H1 (cell line): Measurements from ENCODE around the gene CCDC7. TPM values are rescaled to one million over a fixed set of nuclear protein-coding genes. Genes with fewer than 3 reads are reported as not detected.

Experiments used
- CTCF ChIA-PET: fragments of 300-600 bp; sonication (Branson Sonifier 250); formaldehyde crosslinking; loops from one replicate; lab custom pipeline; 2021; ENCODE audit not compliant: partially characterized antibody; lab: Charles Lee
- POLR2A ChIA-PET: fragments of 300-600 bp; sonication (Branson Sonifier 250); formaldehyde crosslinking; loops from one replicate; lab custom pipeline; 2021; ENCODE audit warnings: inconsistent platforms; ENCODE audit not compliant: partially characterized antibody; lab: Charles Lee
- DNase-seq, 2 experiments: peaks; one replicate each; pipeline versions ENCODE4 v3.0.0 to v3.0.0-alpha.2; 2010 to 2022; ENCODE audit warnings: low spot score in 2 of 2, low read depth in 1 of 2, mixed read lengths in 1 of 2
- FAIRE-seq: peaks from 2 replicates; lab custom pipeline; 2011; peaks lifted over from hg19 to GRCh38; lab: Jason Lieb, UNC
- H2AFZ ChIP-seq: 2 replicates; pipeline ENCODE4 v1.8.1; 2012; ENCODE audit warnings: low read length, inconsistent platforms
- H2AK5ac ChIP-seq: 2 replicates; pipeline ENCODE4 v1.6.1; 2013; ENCODE audit warnings: low read depth, low read length
- H2BK120ac ChIP-seq: replicated peaks from 2 replicates; pipeline ENCODE3; 2013; ENCODE audit warnings: low read depth, low read length, inconsistent platforms
- H2BK12ac ChIP-seq: 2 replicates; pipeline ENCODE4 v1.6.1; 2013; ENCODE audit warnings: low read depth, low read length
- H2BK15ac ChIP-seq: 2 replicates; pipeline ENCODE4 v1.6.1; 2013; ENCODE audit warnings: low read length
- H2BK20ac ChIP-seq: 2 replicates; pipeline ENCODE4 v1.6.1; 2013; ENCODE audit warnings: low read length
- H2BK5ac ChIP-seq: 2 replicates; pipeline ENCODE4 v1.6.1; 2013; ENCODE audit warnings: low read depth, low read length
- H3K14ac ChIP-seq: 2 replicates; pipeline ENCODE4 v1.6.1; 2013; ENCODE audit warnings: inconsistent platforms; ENCODE audit not compliant: insufficient read length
- H3K18ac ChIP-seq: 2 replicates; pipeline ENCODE4 v1.6.1; 2013; ENCODE audit warnings: low read length; ENCODE audit errors: extremely low read depth
- H3K23ac ChIP-seq: 2 replicates; pipeline ENCODE4 v1.6.1; 2013; ENCODE audit warnings: inconsistent platforms; ENCODE audit not compliant: insufficient read length
- H3K23me2 ChIP-seq: 2 replicates; pipeline ENCODE4 v1.6.1; 2013; ENCODE audit warnings: low read depth, low read length
- H3K27ac ChIP-seq: 2 replicates; pipeline ENCODE4 v1.6.1; 2011; ENCODE audit warnings: low read depth, low read length, inconsistent platforms
- H3K27me3 ChIP-seq, 4 experiments: replicated peaks in 1 of 4; 1 replicate in 1 of 4; 2 replicates in 3 of 4; pipeline versions ENCODE4 v1.6.1 to v1.8.1; 2011 to 2013; ENCODE audit warnings: low read length in 3 of 4, mild to moderate bottlenecking in 3 of 4, inconsistent platforms in 2 of 4, mixed read lengths in 2 of 4, moderate library complexity in 1 of 4; ENCODE audit not compliant: control insufficient read depth in 3 of 4, insufficient read depth in 3 of 4; ENCODE audit errors: extremely low read depth in 1 of 4
- H3K36me3 ChIP-seq, 4 experiments: 2 replicates each; pipeline versions ENCODE4 v1.6.1 to v1.8.1; 2011 to 2013; ENCODE audit warnings: mild to moderate bottlenecking in 4 of 4, low read length in 3 of 4, moderate library complexity in 2 of 4, control low read depth in 1 of 4, inconsistent platforms in 1 of 4; ENCODE audit not compliant: insufficient read depth in 4 of 4, control insufficient read depth in 2 of 4
- H3K4ac ChIP-seq: replicated peaks from 2 replicates; pipeline ENCODE3; 2013; ENCODE audit warnings: low read length, low read depth, mixed read lengths, inconsistent platforms; ENCODE audit not compliant: insufficient read length
- H3K4me1 ChIP-seq, 4 experiments: replicated peaks in 1 of 4; 1 replicate in 1 of 4; 2 replicates in 3 of 4; pipeline versions ENCODE4 v1.6.1 to v1.8.1; 2011 to 2013; ENCODE audit warnings: low read length in 3 of 4, inconsistent platforms in 2 of 4, mixed read lengths in 1 of 4; ENCODE audit not compliant: insufficient read depth in 4 of 4, control insufficient read depth in 3 of 4
- H3K4me2 ChIP-seq, 2 experiments: 2 replicates each; pipeline versions ENCODE4 v1.6.1 to v1.8.1; 2011 to 2013; ENCODE audit warnings: low read depth in 2 of 2, low read length in 2 of 2, control low read depth in 1 of 2, inconsistent platforms in 1 of 2, mild to moderate bottlenecking in 1 of 2; ENCODE audit not compliant: insufficient read depth in 1 of 2
- H3K4me3 ChIP-seq, 4 experiments: fragments of 200-600, 300-600 bp in 1 of 4; sonication (generic), shearing (Covaris generic), sonication (Bioruptor Twin) in 1 of 4; 2 replicates each; pipeline versions ENCODE4 v1.5.1 to v1.8.1; 2011 to 2016; ENCODE audit warnings: low read length in 4 of 4, low read depth in 3 of 4, control low read depth in 2 of 4, inconsistent platforms in 2 of 4, mild to moderate bottlenecking in 2 of 4, mixed read lengths in 1 of 4, moderate library complexity in 1 of 4; ENCODE audit not compliant: insufficient read depth in 2 of 4; ENCODE audit errors: extremely low read depth in 1 of 4
- H3K56ac ChIP-seq: replicated peaks from 2 replicates; pipeline ENCODE3; 2013; ENCODE audit warnings: low read depth, mild to moderate bottlenecking, mixed read lengths, low read length, inconsistent platforms; ENCODE audit not compliant: insufficient read length
- H3K79me1 ChIP-seq: 2 replicates; pipeline ENCODE4 v1.6.1; 2013; ENCODE audit warnings: low read depth, low read length, control low read depth
- H3K79me2 ChIP-seq, 2 experiments: 2 replicates each; pipeline versions ENCODE4 v1.6.1 to v1.8.1; 2012 to 2013; ENCODE audit warnings: low read length in 2 of 2, mild to moderate bottlenecking in 2 of 2, inconsistent platforms in 1 of 2; ENCODE audit not compliant: insufficient read depth in 2 of 2, control insufficient read depth in 1 of 2
- H3K9ac ChIP-seq, 4 experiments: replicated peaks in 1 of 4; 1 replicate in 1 of 4; 2 replicates in 3 of 4; pipeline versions ENCODE4 v1.6.1 to v1.8.1; 2011 to 2013; ENCODE audit warnings: low read depth in 3 of 4, low read length in 3 of 4, control low read depth in 2 of 4, mild to moderate bottlenecking in 2 of 4, moderate library complexity in 2 of 4, inconsistent platforms in 1 of 4; ENCODE audit errors: extremely low read depth in 1 of 4
- H3K9me3 ChIP-seq, 2 experiments: 2 replicates each; pipeline versions ENCODE4 v1.6.1 to v1.8.1; 2012 to 2013; ENCODE audit warnings: mild to moderate bottlenecking in 2 of 2, moderate library complexity in 2 of 2, control low read depth in 1 of 2, inconsistent platforms in 1 of 2, low read depth in 1 of 2, low read length in 1 of 2, mixed read lengths in 1 of 2; ENCODE audit not compliant: insufficient read depth in 2 of 2
- H4K20me1 ChIP-seq, 2 experiments: replicated peaks in 1 of 2; 2 replicates each; pipeline versions ENCODE3 to v1.8.1; 2011 to 2013; ENCODE audit warnings: inconsistent platforms in 2 of 2, low read length in 2 of 2, mild to moderate bottlenecking in 1 of 2; ENCODE audit not compliant: insufficient read depth in 2 of 2, control insufficient read depth in 1 of 2
- H4K5ac ChIP-seq: 2 replicates; pipeline ENCODE4 v1.6.1; 2013; ENCODE audit warnings: low read length, low read depth, mixed read lengths, inconsistent platforms; ENCODE audit not compliant: insufficient read length
- H4K8ac ChIP-seq: 2 replicates; pipeline ENCODE4 v1.8.0; 2013; ENCODE audit warnings: mild to moderate bottlenecking, moderate library complexity, low read length, inconsistent platforms; ENCODE audit not compliant: insufficient read depth; ENCODE audit errors: extremely low read depth
- H4K91ac ChIP-seq: replicated peaks from 2 replicates; pipeline ENCODE3; 2013; ENCODE audit warnings: low read length, mixed read lengths, inconsistent platforms; ENCODE audit not compliant: insufficient read length
- ATF2 ChIP-seq: IDR thresholded peaks from 2 replicates; pipeline ENCODE4 v1.6.1; 2012; ENCODE audit warnings: low read length, inconsistent platforms
- BACH1 ChIP-seq: IDR thresholded peaks from 2 replicates; pipeline ENCODE4 v1.6.1; 2012; ENCODE audit warnings: low read length, improper control_type of control experiment
- BRCA1 ChIP-seq: IDR thresholded peaks from 2 replicates; pipeline ENCODE4 v1.6.1; 2012; ENCODE audit warnings: low read depth, low read length, improper control_type of control experiment
- CBX5 ChIP-seq: fragments of 300-800, 300-1000 bp; sonication (generic); IDR thresholded peaks from 2 replicates; pipeline ENCODE4 v1.7.1; 2016; ENCODE audit warnings: antibody characterized with exemption, low read length, low read depth
- GTF2F1 ChIP-seq: IDR thresholded peaks from 2 replicates; pipeline ENCODE4 v1.6.1; 2012; ENCODE audit warnings: low read depth, low read length, improper control_type of control experiment, borderline replicate concordance
- KDM1A ChIP-seq: fragments of 200-600, 300-600 bp; sonication (generic); IDR thresholded peaks from 2 replicates; pipeline ENCODE4 v1.7.1; 2016; ENCODE audit warnings: mild to moderate bottlenecking, low read length, borderline replicate concordance
- SP1 ChIP-seq: IDR thresholded peaks from 2 replicates; pipeline ENCODE4 v1.6.1; 2011; ENCODE audit warnings: low read depth, low read length
- SP2 ChIP-seq: IDR thresholded peaks from 2 replicates; pipeline ENCODE4 v1.6.1; 2012; ENCODE audit warnings: mild to moderate bottlenecking, low read length, inconsistent platforms
- TAF7 ChIP-seq: optimal IDR thresholded peaks from 2 replicates; pipeline ENCODE3; 2011; ENCODE audit warnings: low read depth, mild to moderate bottlenecking, inconsistent platforms, low read length, moderate library complexity, borderline replicate concordance
- WGBS, 2 experiments: shearing (Covaris generic) in 1 of 2; methylation state at CpG; one replicate each; pipeline versions ENCODE4 v1.1.6 to v1.1.7; 2013 to 2015; ENCODE audit warnings: low lambda C conversion rate in 2 of 2, mixed read lengths in 2 of 2, inconsistent platforms in 1 of 2, low coverage in 1 of 2, missing lambda C conversion rate in 1 of 2; ENCODE audit not compliant: insufficient replicate concordance in 2 of 2, insufficient coverage in 1 of 2, insufficient read length in 1 of 2; ENCODE audit errors: extremely low coverage in 1 of 2, missing lambda C conversion rate in 1 of 2; 5-methylcytosine and 5-hydroxymethylcytosine counted together
- polyA plus RNA-seq, 7 experiments: library from polyadenylated mRNA; depleted of rRNA in 3 of 7; stranded (reverse) in 5 of 7; unstranded in 2 of 7; fragments of >200 nt in 5 of 7; fragments of 200-250 nt in 2 of 7; gene quantifications; 1 replicate in 5 of 7; 2 replicates in 1 of 7; 4 replicates in 1 of 7; pipeline versions ENCODE4 v1.2.1 to v1.2.3, GENCODE V29; 2011 to 2013; ENCODE audit warnings: missing spikeins in 2 of 7, mixed read lengths in 2 of 7
- total RNA-seq: library from RNA; stranded (reverse); fragmentation: NEBNext Ultra II Directional; extraction: Animal tissue kit (Norgen Biotek cat#: 25700); gene quantifications from 2 replicates; pipeline ENCODE4 v1.2.1, GENCODE V29; 2021

CCDC7 gene
- total and polyA plus RNA-seq, 2 of the 8 experiments (the other 6 are each of a cell fraction or from before 2014, with no cell fraction given): 0.18 to 0.74 TPM

- Histone ChIP-seq H2BK5ac (no peak overlapping the region), H3K79me2 (no peaks in the 10 kb centered on the region), H2BK20ac (no peak overlapping the region), H4K8ac (no peak overlapping the region), H4K5ac (no peak overlapping the region), H2BK12ac (no peak overlapping the region), H4K91ac (no peak overlapping the region), H3K18ac (no peak overlapping the region), H3K4me3 (no peak overlapping the region), H3K23me2 (no peaks in the 10 kb centered on the region), H3K36me3 (no peaks in the 10 kb centered on the region; a peak in 1 of 8 replicates), H3K9ac (no peak overlapping the region), H2AFZ (no peak overlapping the region), H3K14ac (no peak overlapping the region), H3K23ac (no peak overlapping the region), H3K4ac (no peak overlapping the region), H3K27ac (no peak overlapping the region), H4K20me1 (no peaks in the 10 kb centered on the region), H2BK120ac (no peak overlapping the region), H3K4me2 (no peak overlapping the region), H3K56ac (no peak overlapping the region), H3K9me3 (peaks cover 6 to 30% of the 10 kb centered on the region in 2 experiments; a peak in 3 of 4 replicates), H3K27me3 (no peaks in the 10 kb centered on the region), H3K79me1 (no peaks in the 10 kb centered on the region), H2BK15ac (no peak overlapping the region), H2AK5ac (no peak overlapping the region), H3K4me1 (no peaks in the 10 kb centered on the region)
- no peak for DNase-seq
- no peak for FAIRE-seq
- ChIA-PET CTCF (no interaction called here), POLR2A (no interaction called here)
- 92% methylated on average over 7 of the region's 7 CpGs; no CpG with 5 or more reads in 1 of the 2 experiments for WGBS, 2 experiments
- no peak for TF ChIP-seq SP1
- no peak for TF ChIP-seq KDM1A
- TF ChIP-seq BACH1: no peak
- no peak for TF ChIP-seq SP2
- no peak for TF ChIP-seq TAF7
- TF ChIP-seq ATF2: no peak
- TF ChIP-seq CBX5: no peak
- no peak for TF ChIP-seq GTF2F1
- no peak for TF ChIP-seq BRCA1
These were observed 56.0 kb downstream of the CCDC7 start for GRCh38 chr10:32501906-32502305.
